K562 (cell line): ENCODE measurements around the gene B3GALT6. TPM values are rescaled to one million over a fixed set of nuclear protein-coding genes. Genes with fewer than 3 reads are reported as not detected.
A peak's percentile ranks its signal among the peaks of the same experiment; 100 is the strongest.

ENCODE experiments used
- CCNT2 ChIP-seq: IDR thresholded peaks from 2 replicates; pipeline ENCODE4 v1.6.1; 2011; ENCODE audit warnings: borderline replicate concordance, low read depth, mild to moderate bottlenecking, moderate library complexity, mixed read lengths, low read length; ENCODE audit not compliant: insufficient read length; ENCODE audit errors: extremely low read depth
- E2F6 ChIP-seq, 2 experiments: IDR thresholded peaks; 2 replicates each; pipeline ENCODE4 v1.6.1; 2011; ENCODE audit warnings: borderline replicate concordance in 1 of 2, control low read depth in 1 of 2, low read depth in 1 of 2, low read length in 1 of 2, mild to moderate bottlenecking in 1 of 2, mixed read lengths in 1 of 2, moderate library complexity in 1 of 2; ENCODE audit not compliant: insufficient read depth in 1 of 2, insufficient read length in 1 of 2, poor library complexity in 1 of 2, severe bottlenecking in 1 of 2; ENCODE audit errors: extremely low read depth in 1 of 2
- ELF1 ChIP-seq: fragments of 200-800 bp; sonication (Bioruptor generic); IDR thresholded peaks from 2 replicates; pipeline ENCODE4 v1.6.1; 2016; ENCODE audit warnings: missing genetic modification characterization, missing compliant biosample characterization
- ZBTB7A ChIP-seq: IDR thresholded peaks from 2 replicates; pipeline ENCODE4 v1.6.1; 2011; ENCODE audit warnings: low read depth, mild to moderate bottlenecking, low read length, moderate library complexity, borderline replicate concordance; ENCODE audit not compliant: control insufficient read depth
- ZBTB9 ChIP-seq: fragments of 450-650 bp; formaldehyde crosslinking; IDR thresholded peaks from 2 replicates; pipeline ENCODE4 v1.4.0; 2020; ENCODE audit warnings: mild to moderate bottlenecking, moderate library complexity
- polyA plus RNA-seq, 8 experiments: library from polyadenylated mRNA; depleted of rRNA in 4 of 8; stranded (reverse) in 5 of 8; unstranded in 3 of 8; fragments of >200 nt; fragmentation: Nextera tagmentation in 2 of 8; fragmentation: Illumina TruSeq in 1 of 8; extraction: Ambion mirVana in 2 of 8; extraction: Trizol in 1 of 8; gene quantifications; 2 replicates each; pipeline versions ENCODE4 v1.2.1 to v1.2.3, GENCODE V29; 2011 to 2014; ENCODE audit warnings: inconsistent platforms in 1 of 8, missing spikeins in 1 of 8
- total RNA-seq, 7 experiments: library from RNA; depleted of rRNA in 6 of 7; stranded (reverse); fragments of >200 nt in 6 of 7; fragmentation: Illumina TruSeq in 2 of 7; extraction: Trizol in 2 of 7; gene quantifications; 2 replicates each; pipeline versions ENCODE4 v1.2.1 to v1.2.3, GENCODE V29; 2011 to 2021; ENCODE audit warnings: low replicate concordance in 1 of 7

Gene B3GALT6
- total and polyA plus RNA-seq, 9 of the 15 experiments (the other 6 are each of a cell fraction or from before 2014, with no cell fraction given): 0.68 to 29.8 (median 9.9) TPM

- peak in 1 of 2 experiments; percentile 44 for TF ChIP-seq E2F6 (IDR thresholded peaks at IDR 0.05; ENCODE audit: borderline replicate concordance in 1 of 2, extremely low read depth in 1 of 2, insufficient read depth in 1 of 2, insufficient read length in 1 of 2, low read depth in 1 of 2, low read length in 1 of 2, poor library complexity in 1 of 2, severe bottlenecking in 1 of 2)
- TF ChIP-seq ELF1 (tag): no peak
- TF ChIP-seq ZBTB9 (CRISPR knock-in tag): 0 out of 2 replicates have a peak, but pooled peaks have one; percentile 40
- no peak for TF ChIP-seq CCNT2
- TF ChIP-seq ZBTB7A: peak; percentile 5; the same call in 1 of the 2 replicates
These were observed 18.4 kb upstream of the B3GALT6 start, which contains the start of gene TNFRSF4 (continued) for GRCh38 chr1:1213345-1214265.
